Type B pancreatic cell (in vitro differentiated cells): Measurements from ENCODE around the gene MTERF4. TPM values are rescaled to one million over a fixed set of nuclear protein-coding genes. Genes with fewer than 3 reads are reported as not detected.

Experiments
- DNase-seq: peaks from one replicate; pipeline ENCODE4 v3.0.0; 2021; ENCODE audit warnings: mixed read lengths; ENCODE audit not compliant: unreplicated experiment; ENCODE audit errors: extremely low spot score
- H3K27ac Mint-ChIP-seq: 2 replicates; pipeline ENCODE4 v1.8.0; 2021; ENCODE audit warnings: mild to moderate bottlenecking, mixed read lengths
- H3K27me3 Mint-ChIP-seq: 2 replicates; pipeline ENCODE4 v1.8.0; 2021; ENCODE audit warnings: mixed read lengths
- H3K36me3 Mint-ChIP-seq: 2 replicates; pipeline ENCODE4 v1.8.0; 2021; ENCODE audit warnings: mixed read lengths
- H3K4me1 Mint-ChIP-seq: one replicate; pipeline ENCODE4 v1.8.0; 2021; ENCODE audit warnings: mixed read lengths; ENCODE audit not compliant: unreplicated experiment
- H3K4me3 Mint-ChIP-seq: 2 replicates; pipeline ENCODE4 v1.8.0; 2021; ENCODE audit warnings: mild to moderate bottlenecking, mixed read lengths
- H3K9me3 Mint-ChIP-seq: 2 replicates; pipeline ENCODE4 v1.8.0; 2021; ENCODE audit warnings: mixed read lengths
- total RNA-seq: library from RNA; stranded (reverse); gene quantifications from 2 replicates; pipeline ENCODE4 v1.2.1, GENCODE V29; 2021; ENCODE audit warnings: low replicate concordance
- TF ChIP-seq, protein P1 (sequence below): fragments of 200-600 bp; sonication (generic); conservative IDR thresholded peaks from 2 replicates; pipeline ENCODE4 v1.5.0; 2021; ENCODE audit warnings: antibody characterized with exemption, mild to moderate bottlenecking

MTERF4 gene
- total RNA-seq, 1 donor from 2014 or later = 46.3 TPM

DNA sequence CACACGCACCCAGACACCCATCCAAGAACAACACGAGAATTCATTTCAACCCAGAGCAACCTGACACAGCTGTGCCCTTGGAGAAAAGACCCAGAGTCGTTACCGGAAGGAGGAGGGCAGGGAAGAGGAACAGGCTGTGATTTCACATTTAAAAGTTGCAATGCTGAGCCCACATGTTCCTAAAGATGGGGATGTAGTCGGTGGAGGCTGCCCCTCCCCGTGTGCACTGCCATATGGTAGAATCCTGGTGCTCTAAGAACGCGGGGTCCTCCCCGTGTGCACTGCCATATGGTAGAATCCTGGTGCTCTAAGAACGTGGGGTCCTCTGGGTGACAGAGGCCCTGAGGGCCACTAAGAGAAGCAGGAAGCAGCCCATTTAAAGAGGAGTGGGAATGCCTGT lies 10.9 kb downstream of the MTERF4 start:
- peaks cover 3% of the 10 kb centered on the region for H3K9me3 Mint-ChIP-seq
- H3K27me3 Mint-ChIP-seq = no peaks in the 10 kb centered on the region
- H3K27ac Mint-ChIP-seq = no peak overlapping the region
- H3K4me3 Mint-ChIP-seq = no peak overlapping the region
- peaks cover 27% of the 10 kb centered on the region for H3K36me3 Mint-ChIP-seq
- TF ChIP-seq, protein P1, sequence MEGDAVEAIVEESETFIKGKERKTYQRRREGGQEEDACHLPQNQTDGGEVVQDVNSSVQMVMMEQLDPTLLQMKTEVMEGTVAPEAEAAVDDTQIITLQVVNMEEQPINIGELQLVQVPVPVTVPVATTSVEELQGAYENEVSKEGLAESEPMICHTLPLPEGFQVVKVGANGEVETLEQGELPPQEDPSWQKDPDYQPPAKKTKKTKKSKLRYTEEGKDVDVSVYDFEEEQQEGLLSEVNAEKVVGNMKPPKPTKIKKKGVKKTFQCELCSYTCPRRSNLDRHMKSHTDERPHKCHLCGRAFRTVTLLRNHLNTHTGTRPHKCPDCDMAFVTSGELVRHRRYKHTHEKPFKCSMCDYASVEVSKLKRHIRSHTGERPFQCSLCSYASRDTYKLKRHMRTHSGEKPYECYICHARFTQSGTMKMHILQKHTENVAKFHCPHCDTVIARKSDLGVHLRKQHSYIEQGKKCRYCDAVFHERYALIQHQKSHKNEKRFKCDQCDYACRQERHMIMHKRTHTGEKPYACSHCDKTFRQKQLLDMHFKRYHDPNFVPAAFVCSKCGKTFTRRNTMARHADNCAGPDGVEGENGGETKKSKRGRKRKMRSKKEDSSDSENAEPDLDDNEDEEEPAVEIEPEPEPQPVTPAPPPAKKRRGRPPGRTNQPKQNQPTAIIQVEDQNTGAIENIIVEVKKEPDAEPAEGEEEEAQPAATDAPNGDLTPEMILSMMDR = no peak
- no peaks in the 10 kb centered on the region for H3K4me1 Mint-ChIP-seq
- no peak for DNase-seq

DNA sequence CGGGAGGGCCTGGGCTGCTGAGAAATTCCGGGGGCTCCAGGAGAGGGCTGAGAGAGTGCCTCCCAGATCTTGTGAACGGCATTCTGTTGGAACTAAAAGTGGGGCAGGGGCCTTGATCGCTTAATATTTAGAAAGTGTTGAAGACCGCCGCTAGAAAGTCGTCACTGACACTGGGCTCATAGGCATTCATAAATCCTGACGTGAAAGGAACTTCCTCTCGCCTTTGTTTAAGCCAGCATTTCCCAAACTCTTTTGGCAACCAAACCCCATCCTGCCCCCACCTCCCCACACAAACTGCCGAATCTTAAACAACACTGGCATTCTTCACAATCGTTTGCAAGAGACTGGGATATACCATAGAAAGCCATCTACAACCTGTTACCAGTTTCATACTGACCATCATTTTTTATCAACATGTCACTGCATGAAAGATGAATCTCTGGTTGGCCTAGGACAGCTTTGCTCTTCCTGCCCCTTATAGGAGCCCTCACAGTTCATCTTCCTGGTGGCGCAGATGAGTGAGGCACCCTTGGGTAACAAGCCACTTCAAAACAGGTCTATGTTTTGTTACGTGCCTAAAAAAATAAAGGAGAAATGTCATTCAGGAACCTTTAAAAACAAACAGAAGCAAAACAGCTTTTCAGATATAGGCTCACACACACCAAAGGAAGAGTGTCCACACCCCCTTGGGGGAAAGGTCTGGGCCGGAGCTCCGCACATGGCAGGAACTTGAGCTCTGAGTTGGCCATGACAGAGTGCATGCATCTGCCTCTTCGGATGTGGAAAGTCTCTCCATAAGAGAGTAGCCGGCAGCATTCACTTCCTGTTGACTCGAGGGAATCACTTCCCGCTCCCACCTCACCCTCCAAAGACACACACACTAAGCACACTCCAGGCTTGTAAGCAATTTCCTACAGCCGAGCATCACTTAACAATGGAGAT lies 13.0 kb downstream of the MTERF4 start:
- Mint-ChIP-seq H3K27ac (no peak overlapping the region), H3K4me1 (no peaks in the 10 kb centered on the region), H3K36me3 (peaks cover 32% of the 10 kb centered on the region), H3K4me3 (no peak overlapping the region), H3K27me3 (no peaks in the 10 kb centered on the region), H3K9me3 (peaks cover 3% of the 10 kb centered on the region)
- no peak for DNase-seq
- TF ChIP-seq, protein P1 = no peak

DNA sequence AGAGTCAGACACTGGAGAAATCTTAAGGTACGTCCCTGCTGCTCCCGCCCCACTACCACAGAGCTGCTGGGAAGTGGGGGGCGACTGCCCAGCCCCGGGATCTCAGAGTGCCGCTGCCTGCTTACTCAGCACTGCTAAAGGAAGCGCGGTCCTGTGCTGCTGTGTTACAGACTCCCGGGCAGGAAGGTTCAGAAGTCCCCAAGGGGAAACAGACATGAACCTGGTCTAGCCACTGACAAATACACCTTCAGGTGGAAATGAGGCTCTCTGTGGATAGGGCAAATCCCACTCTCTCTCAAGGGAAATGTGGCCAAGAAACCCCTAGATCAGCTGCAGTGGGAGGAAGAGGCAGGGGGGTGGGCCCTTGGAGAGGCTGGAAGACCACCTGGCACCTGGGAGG lies 13.7 kb downstream of the MTERF4 start:
- H3K36me3 Mint-ChIP-seq = peaks cover 32% of the 10 kb centered on the region
- peaks cover 3% of the 10 kb centered on the region for H3K9me3 Mint-ChIP-seq

DNA sequence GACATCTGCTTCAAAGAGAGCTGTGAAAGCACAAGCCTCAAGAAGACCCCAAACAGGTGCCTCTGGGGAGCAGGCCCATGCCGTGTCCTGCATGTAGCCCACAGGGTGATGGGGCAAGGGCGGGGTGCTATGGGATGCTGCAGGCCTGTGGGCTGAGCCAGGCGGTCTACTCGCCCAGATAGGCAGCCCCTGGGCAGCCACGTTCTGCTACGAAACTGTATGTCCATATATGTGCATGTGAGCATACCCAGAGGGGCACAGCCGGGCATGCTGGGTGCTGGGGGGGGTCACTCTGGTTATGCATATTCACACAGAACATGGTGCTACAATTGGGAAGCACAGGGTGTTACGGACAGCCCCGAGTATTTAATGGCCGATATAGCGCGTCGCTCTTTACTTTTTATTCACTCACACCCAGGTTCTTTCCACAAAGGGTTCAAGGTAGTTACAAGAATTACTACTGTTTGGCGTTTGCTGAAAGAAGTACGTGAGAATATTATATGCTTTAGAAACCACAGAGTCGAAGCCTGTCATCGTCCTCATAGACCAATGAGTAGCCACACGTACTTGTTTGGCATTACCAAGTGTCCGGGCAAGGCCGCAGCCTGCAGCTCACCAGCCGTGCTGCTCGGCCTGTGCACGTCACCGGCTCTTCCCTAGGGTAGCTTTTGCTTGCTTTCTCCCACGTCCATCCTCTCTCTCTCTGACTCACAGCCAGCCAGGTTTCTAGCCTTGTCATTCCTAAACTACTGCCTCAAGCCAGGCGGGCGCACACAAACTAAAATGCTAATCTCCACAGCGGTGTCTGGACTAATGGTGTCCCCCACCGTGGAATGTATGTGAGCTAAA lies 14.4 kb downstream of the MTERF4 start:
- no peaks in the 10 kb centered on the region for H3K4me1 Mint-ChIP-seq
- H3K4me3 Mint-ChIP-seq = no peak overlapping the region
- no peak overlapping the region for H3K27ac Mint-ChIP-seq
- DNase-seq = no peak
- TF ChIP-seq, protein P1 = no peak
- peaks cover 3% of the 10 kb centered on the region for H3K9me3 Mint-ChIP-seq
- peaks cover 32% of the 10 kb centered on the region for H3K36me3 Mint-ChIP-seq
- H3K27me3 Mint-ChIP-seq = no peaks in the 10 kb centered on the region

More for the DNA sequence above, 13.7 kb downstream of the MTERF4 start:
- Mint-ChIP-seq H3K4me1 (no peaks in the 10 kb centered on the region), H3K4me3 (no peak overlapping the region), H3K27me3 (no peaks in the 10 kb centered on the region), H3K27ac (no peak overlapping the region)
- TF ChIP-seq, protein P1 = no peak
- DNase-seq = no peak

DNA sequence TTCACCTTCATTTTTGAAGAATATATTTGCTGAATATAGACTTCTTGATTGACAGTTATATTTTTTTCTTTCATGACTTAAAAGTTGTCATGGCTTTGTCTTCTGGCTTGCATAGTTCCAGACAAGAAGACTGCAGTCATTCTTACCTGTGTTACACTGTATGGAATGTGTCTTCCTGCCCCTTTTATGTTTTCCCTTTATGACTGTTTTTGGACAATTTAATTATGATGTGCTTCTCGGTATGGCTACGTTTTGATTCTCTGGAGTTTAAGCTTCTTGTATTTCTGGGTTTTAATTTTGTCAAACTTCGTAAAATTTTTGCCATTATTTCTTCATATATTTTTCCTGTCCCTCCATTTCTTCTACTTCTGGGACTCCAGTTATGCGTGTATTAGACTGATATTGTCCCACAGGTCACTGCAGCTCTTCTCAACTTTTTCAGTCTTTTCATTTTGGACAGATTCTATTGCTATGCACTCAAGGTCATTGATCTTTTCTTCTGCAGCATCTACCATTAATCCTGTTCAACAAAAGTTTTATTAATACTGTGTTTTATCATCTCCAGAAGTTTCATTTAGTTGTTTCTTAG lies 17.1 kb downstream of the MTERF4 start:
- peaks cover 3% of the 10 kb centered on the region for H3K9me3 Mint-ChIP-seq
- TF ChIP-seq, protein P1 = no peak
- no peaks in the 10 kb centered on the region for H3K27me3 Mint-ChIP-seq
- H3K4me3 Mint-ChIP-seq = no peak overlapping the region
- DNase-seq = no peak
- H3K4me1 Mint-ChIP-seq = peaks cover 12% of the 10 kb centered on the region
- H3K27ac Mint-ChIP-seq = no peak overlapping the region
- H3K36me3 Mint-ChIP-seq = peaks cover 29% of the 10 kb centered on the region
